ENCODE data around the gene ASTN1. TPM values are rescaled to one million over a fixed set of nuclear protein-coding genes. Genes with fewer than 3 reads are reported as not detected.
A peak's percentile ranks its signal among the peaks of the same experiment; 100 is the strongest.

ASTN1 gene
- total RNA-seq, result not detected

GRCh38 chr1:177164380-177165068, at the start of gene ASTN1:
TSS of gene ASTN1 (minus strand) at chr1:177164712. CDS start at chr1:177164676, 36 bp downstream.
- Mint-ChIP-seq H3K36me3 (peaks cover 2% of the 10 kb centered on the region), H3K4me1 (no peaks in the 10 kb centered on the region), H3K9me3 (peaks cover 3% of the 10 kb centered on the region), H3K27ac (no peak within 1 kb of the TSS), H3K27me3 (peaks cover 42% of the 10 kb centered on the region), H3K4me3 (no peak within 1 kb of the TSS)
- no peak for DNase-seq

- no peaks in the 10 kb centered on the region for H3K27me3 Mint-ChIP-seq
- peaks cover 3% of the 10 kb centered on the region for H3K9me3 Mint-ChIP-seq
- no peaks in the 10 kb centered on the region for H3K4me1 Mint-ChIP-seq
These were observed 46.7 kb upstream of the ASTN1 start for GRCh38 chr1:177211231-177211630.

GRCh38 chr1:177210071-177210470, 45.6 kb upstream of the ASTN1 start:
- Mint-ChIP-seq H3K27me3 (no peaks in the 10 kb centered on the region), H3K9me3 (no peaks in the 10 kb centered on the region), H3K36me3 (no peaks in the 10 kb centered on the region), H3K4me1 (no peaks in the 10 kb centered on the region), H3K4me3 (no peak overlapping the region), H3K27ac (no peak overlapping the region)
- DNase-seq, result no peak

More at GRCh38 chr1:177211231-177211630, 46.7 kb upstream of the ASTN1 start:
- no peak overlapping the region for H3K27ac Mint-ChIP-seq
- no peak for DNase-seq
- no peak overlapping the region for H3K4me3 Mint-ChIP-seq
- H3K36me3 Mint-ChIP-seq, result no peaks in the 10 kb centered on the region

- no peaks in the 10 kb centered on the region for H3K36me3 Mint-ChIP-seq
- no peak for DNase-seq
- no peak overlapping the region for H3K4me3 Mint-ChIP-seq
- H3K9me3 Mint-ChIP-seq, result no peaks in the 10 kb centered on the region
- H3K27ac Mint-ChIP-seq, result no peak overlapping the region
- no peaks in the 10 kb centered on the region for H3K4me1 Mint-ChIP-seq
- no peaks in the 10 kb centered on the region for H3K27me3 Mint-ChIP-seq
These were observed 44.8 kb upstream of the ASTN1 start for GRCh38 chr1:177209357-177209756.

- DNase-seq, result no peak
- H3K36me3 Mint-ChIP-seq, result no peaks in the 10 kb centered on the region
- no peaks in the 10 kb centered on the region for H3K4me1 Mint-ChIP-seq
- H3K9me3 Mint-ChIP-seq, result no peaks in the 10 kb centered on the region
- H3K27me3 Mint-ChIP-seq, result no peaks in the 10 kb centered on the region
- no peak overlapping the region for H3K27ac Mint-ChIP-seq
- H3K4me3 Mint-ChIP-seq, result no peak overlapping the region
These were observed 44.4 kb upstream of the ASTN1 start for GRCh38 chr1:177208920-177209319.

GRCh38 chr1:177206831-177207355, 42.4 kb upstream of the ASTN1 start:
- Mint-ChIP-seq H3K4me3 (no peak overlapping the region), H3K27ac (no peak overlapping the region), H3K4me1 (no peaks in the 10 kb centered on the region), H3K27me3 (no peaks in the 10 kb centered on the region), H3K36me3 (no peaks in the 10 kb centered on the region), H3K9me3 (no peaks in the 10 kb centered on the region)
- no peak for DNase-seq

- Mint-ChIP-seq H3K36me3 (no peaks in the 10 kb centered on the region), H3K9me3 (no peaks in the 10 kb centered on the region), H3K27ac (no peak overlapping the region), H3K27me3 (no peaks in the 10 kb centered on the region), H3K4me3 (no peak overlapping the region), H3K4me1 (no peaks in the 10 kb centered on the region)
- no peak for DNase-seq
These were observed 35.8 kb upstream of the ASTN1 start for GRCh38 chr1:177200290-177200689.

GRCh38 chr1:177198243-177198642, 33.7 kb upstream of the ASTN1 start:
- Mint-ChIP-seq H3K36me3 (no peaks in the 10 kb centered on the region), H3K4me1 (no peaks in the 10 kb centered on the region), H3K4me3 (no peak overlapping the region), H3K9me3 (no peaks in the 10 kb centered on the region), H3K27ac (no peak overlapping the region), H3K27me3 (no peaks in the 10 kb centered on the region)
- DNase-seq, result no peak

GRCh38 chr1:177190308-177190970, 25.9 kb upstream of the ASTN1 start:
- Mint-ChIP-seq H3K9me3 (no peaks in the 10 kb centered on the region), H3K27me3 (peaks cover 20% of the 10 kb centered on the region), H3K4me3 (no peak overlapping the region), H3K27ac (no peak overlapping the region), H3K36me3 (no peaks in the 10 kb centered on the region), H3K4me1 (no peaks in the 10 kb centered on the region)
- DNase-seq, result no peak

GRCh38 chr1:177186639-177187038, 22.1 kb upstream of the ASTN1 start:
- DNase-seq, result no peak
- Mint-ChIP-seq H3K9me3 (no peaks in the 10 kb centered on the region), H3K27ac (no peak overlapping the region), H3K36me3 (no peaks in the 10 kb centered on the region), H3K4me3 (no peak overlapping the region), H3K27me3 (peaks cover 51% of the 10 kb centered on the region), H3K4me1 (peaks cover 5% of the 10 kb centered on the region)

- Mint-ChIP-seq H3K9me3 (no peaks in the 10 kb centered on the region), H3K27ac (no peak overlapping the region), H3K36me3 (no peaks in the 10 kb centered on the region), H3K27me3 (peaks cover 62% of the 10 kb centered on the region), H3K4me3 (no peak overlapping the region), H3K4me1 (peaks cover 8% of the 10 kb centered on the region)
- no peak for DNase-seq
These were observed 20.7 kb upstream of the ASTN1 start for GRCh38 chr1:177185209-177185608.

GRCh38 chr1:177183836-177184235, 19.3 kb upstream of the ASTN1 start:
- no peak for DNase-seq
- Mint-ChIP-seq H3K4me1 (peaks cover 8% of the 10 kb centered on the region), H3K27ac (no peak overlapping the region), H3K27me3 (peaks cover 66% of the 10 kb centered on the region), H3K9me3 (no peaks in the 10 kb centered on the region), H3K36me3 (no peaks in the 10 kb centered on the region), H3K4me3 (no peak overlapping the region)

GRCh38 chr1:177181631-177182291, 17.2 kb upstream of the ASTN1 start:
- Mint-ChIP-seq H3K4me3 (no peak overlapping the region), H3K27me3 (peaks cover 69% of the 10 kb centered on the region), H3K36me3 (no peaks in the 10 kb centered on the region), H3K27ac (no peak overlapping the region), H3K4me1 (peaks cover 8% of the 10 kb centered on the region), H3K9me3 (no peaks in the 10 kb centered on the region)
- DNase-seq, result peak; percentile 52

GRCh38 chr1:177181280-177181630, 16.7 kb upstream of the ASTN1 start:
- peaks cover 1% of the 10 kb centered on the region for H3K9me3 Mint-ChIP-seq
- no peak overlapping the region for H3K4me3 Mint-ChIP-seq
- H3K27me3 Mint-ChIP-seq, result peaks cover 65% of the 10 kb centered on the region
- H3K4me1 Mint-ChIP-seq, result peaks cover 8% of the 10 kb centered on the region
- DNase-seq, result no peak
- H3K27ac Mint-ChIP-seq, result no peak overlapping the region
- no peaks in the 10 kb centered on the region for H3K36me3 Mint-ChIP-seq

GRCh38 chr1:177174921-177175634, 10.6 kb upstream of the ASTN1 start:
- H3K4me3 Mint-ChIP-seq, result no peak overlapping the region
- H3K36me3 Mint-ChIP-seq, result no peaks in the 10 kb centered on the region
- H3K4me1 Mint-ChIP-seq, result no peaks in the 10 kb centered on the region
- no peak for DNase-seq
- H3K27me3 Mint-ChIP-seq, result peaks cover 38% of the 10 kb centered on the region
- no peak overlapping the region for H3K27ac Mint-ChIP-seq
- H3K9me3 Mint-ChIP-seq, result peaks cover 1% of the 10 kb centered on the region

Data from activated naive CD8-positive, alpha-beta T cell treated with anti-CD3 and anti-CD28 coated beads for 36 hours (primary cell).